Type B pancreatic cell (in vitro differentiated cells): ENCODE data around the gene KCNN3. TPM values are rescaled to one million over a fixed set of nuclear protein-coding genes. Genes with fewer than 3 reads are reported as not detected.

Experiments
- DNase-seq: peaks from one replicate; pipeline ENCODE4 v3.0.0; 2021; ENCODE audit warnings: mixed read lengths; ENCODE audit not compliant: unreplicated experiment; ENCODE audit errors: extremely low spot score
- H3K27ac Mint-ChIP-seq: 2 replicates; pipeline ENCODE4 v1.8.0; 2021; ENCODE audit warnings: mild to moderate bottlenecking, mixed read lengths
- H3K27me3 Mint-ChIP-seq: 2 replicates; pipeline ENCODE4 v1.8.0; 2021; ENCODE audit warnings: mixed read lengths
- H3K36me3 Mint-ChIP-seq: 2 replicates; pipeline ENCODE4 v1.8.0; 2021; ENCODE audit warnings: mixed read lengths
- H3K4me1 Mint-ChIP-seq: one replicate; pipeline ENCODE4 v1.8.0; 2021; ENCODE audit warnings: mixed read lengths; ENCODE audit not compliant: unreplicated experiment
- H3K4me3 Mint-ChIP-seq: 2 replicates; pipeline ENCODE4 v1.8.0; 2021; ENCODE audit warnings: mild to moderate bottlenecking, mixed read lengths
- H3K9me3 Mint-ChIP-seq: 2 replicates; pipeline ENCODE4 v1.8.0; 2021; ENCODE audit warnings: mixed read lengths
- CTCF ChIP-seq: fragments of 200-600 bp; sonication (generic); conservative IDR thresholded peaks from 2 replicates; pipeline ENCODE4 v1.5.0; 2021; ENCODE audit warnings: antibody characterized with exemption, mild to moderate bottlenecking
- total RNA-seq: library from RNA; stranded (reverse); gene quantifications from 2 replicates; pipeline ENCODE4 v1.2.1, GENCODE V29; 2021; ENCODE audit warnings: low replicate concordance

Gene KCNN3
- total RNA-seq, 1 donor from 2014 or later = 3.8 TPM

- H3K4me1 Mint-ChIP-seq = peaks cover 31% of the 10 kb centered on the region
- no peaks in the 10 kb centered on the region for H3K9me3 Mint-ChIP-seq
- no peaks in the 10 kb centered on the region for H3K36me3 Mint-ChIP-seq
- H3K27ac Mint-ChIP-seq = peak overlapping the region; percentile 56
- TF ChIP-seq CTCF = no peak
- no peak overlapping the region for H3K4me3 Mint-ChIP-seq
- no peak for DNase-seq
- H3K27me3 Mint-ChIP-seq = peaks cover 57% of the 10 kb centered on the region
Observed at GRCh38 chr1:154746622-154747299, 123.3 kb downstream of the KCNN3 start.

- Mint-ChIP-seq H3K9me3 (peaks cover 4% of the 10 kb centered on the region), H3K27ac (no peak overlapping the region), H3K36me3 (no peaks in the 10 kb centered on the region), H3K27me3 (peaks cover 57% of the 10 kb centered on the region), H3K4me3 (no peak overlapping the region), H3K4me1 (peaks cover 28% of the 10 kb centered on the region)
- TF ChIP-seq CTCF = no peak
- no peak for DNase-seq
Observed at GRCh38 chr1:154745750-154746425, 124.2 kb downstream of the KCNN3 start.

DNA sequence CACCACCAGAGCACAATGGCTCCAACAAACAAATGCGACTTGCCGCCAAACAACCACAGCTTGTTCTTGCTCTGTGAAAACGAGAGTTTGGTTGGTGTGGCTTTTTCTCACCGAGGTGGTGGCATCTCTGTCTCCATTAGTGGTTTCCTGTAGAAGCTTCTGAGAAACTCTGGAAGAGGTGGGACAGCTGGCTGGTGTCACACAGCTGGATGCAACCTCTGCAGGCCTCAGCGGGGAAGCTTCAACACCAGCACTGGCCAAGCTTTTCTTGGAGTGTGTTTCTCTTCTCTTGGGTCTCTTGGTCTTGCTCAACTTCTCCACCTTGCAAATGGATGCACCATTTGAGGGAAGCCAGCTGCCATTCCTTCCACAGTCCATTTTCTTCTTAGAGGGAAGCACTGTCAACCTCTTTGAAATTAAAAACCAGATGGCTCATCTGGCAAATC lies 124.8 kb downstream of the KCNN3 start:
- H3K27ac Mint-ChIP-seq = no peak overlapping the region
- H3K27me3 Mint-ChIP-seq = peaks cover 59% of the 10 kb centered on the region
- TF ChIP-seq CTCF = no peak
- H3K36me3 Mint-ChIP-seq = no peaks in the 10 kb centered on the region
- DNase-seq = no peak
- no peak overlapping the region for H3K4me3 Mint-ChIP-seq
- H3K9me3 Mint-ChIP-seq = peaks cover 5% of the 10 kb centered on the region
- peaks cover 28% of the 10 kb centered on the region for H3K4me1 Mint-ChIP-seq

DNA sequence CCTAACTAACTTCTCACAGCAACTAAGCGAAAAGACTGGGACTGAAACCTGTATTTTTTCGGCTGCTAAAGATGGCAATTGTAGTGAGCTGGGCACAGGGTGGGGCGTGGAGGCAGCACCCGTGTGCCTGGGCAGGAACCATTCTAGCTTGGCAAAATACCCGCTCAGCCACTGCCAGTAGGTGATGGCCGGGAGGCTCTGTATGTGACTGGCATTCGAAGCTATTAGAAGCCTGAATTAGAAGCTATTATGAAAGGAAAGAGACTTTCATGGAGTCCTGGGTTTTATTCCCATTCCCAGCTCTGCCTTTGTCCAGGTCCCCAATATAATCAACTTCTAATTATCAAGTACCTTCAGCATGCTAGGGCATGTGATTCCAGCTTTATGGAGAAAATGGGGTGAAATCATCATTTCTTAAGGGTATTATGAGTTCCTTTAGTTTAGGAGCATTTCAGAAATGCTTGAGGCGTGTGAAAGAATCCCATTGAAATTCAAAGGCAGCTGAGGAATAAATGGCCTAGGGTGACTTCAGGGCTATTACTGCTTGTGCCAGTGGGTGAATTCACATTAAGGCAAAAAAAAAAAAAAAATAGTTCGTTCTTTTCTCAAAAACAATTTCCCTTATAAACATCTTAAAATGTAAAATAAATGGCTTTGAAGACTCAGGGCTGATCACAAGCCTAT lies 125.6 kb downstream of the KCNN3 start:
- TF ChIP-seq CTCF = no peak
- H3K36me3 Mint-ChIP-seq = no peaks in the 10 kb centered on the region
- H3K27ac Mint-ChIP-seq = no peak overlapping the region
- no peak for DNase-seq
- peaks cover 28% of the 10 kb centered on the region for H3K4me1 Mint-ChIP-seq
- H3K4me3 Mint-ChIP-seq = no peak overlapping the region
- peaks cover 5% of the 10 kb centered on the region for H3K9me3 Mint-ChIP-seq
- peaks cover 61% of the 10 kb centered on the region for H3K27me3 Mint-ChIP-seq

- Mint-ChIP-seq H3K4me1 (peaks cover 25% of the 10 kb centered on the region), H3K27ac (no peak overlapping the region), H3K4me3 (no peak overlapping the region), H3K36me3 (no peaks in the 10 kb centered on the region), H3K9me3 (peaks cover 5% of the 10 kb centered on the region), H3K27me3 (peaks cover 61% of the 10 kb centered on the region)
- DNase-seq = no peak
- no peak for TF ChIP-seq CTCF
Observed at GRCh38 chr1:154743526-154744036, 126.5 kb downstream of the KCNN3 start.
